Measurements from ENCODE around the gene ROR2.

Gene ROR2

DNA sequence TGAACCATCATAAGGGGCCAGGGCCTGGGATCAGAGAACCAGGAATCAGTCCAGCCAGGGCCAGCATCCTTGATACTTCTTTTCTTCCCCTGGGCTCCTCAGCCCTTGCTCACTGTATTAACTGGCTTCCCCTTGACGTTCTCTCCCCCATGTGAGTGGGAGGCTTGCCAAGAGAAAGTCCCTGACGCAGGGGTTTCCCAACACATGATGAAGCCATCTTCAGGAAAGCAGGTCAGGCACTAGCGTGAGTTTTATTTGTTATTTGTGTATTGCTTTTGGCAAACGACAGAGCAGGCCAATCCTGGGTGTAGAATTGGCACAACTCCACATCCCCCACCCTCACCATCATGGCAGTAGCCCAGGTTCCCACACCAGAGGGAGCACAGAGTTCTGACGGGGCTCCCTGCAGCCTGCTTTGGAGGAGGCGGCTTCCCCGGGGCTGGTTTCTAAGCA is 360.9 kb downstream of the ROR2 start:
- no peak for DNase-seq (ENCODE audit: low read depth in 3 of 3, low spot score in 1 of 3)

DNA sequence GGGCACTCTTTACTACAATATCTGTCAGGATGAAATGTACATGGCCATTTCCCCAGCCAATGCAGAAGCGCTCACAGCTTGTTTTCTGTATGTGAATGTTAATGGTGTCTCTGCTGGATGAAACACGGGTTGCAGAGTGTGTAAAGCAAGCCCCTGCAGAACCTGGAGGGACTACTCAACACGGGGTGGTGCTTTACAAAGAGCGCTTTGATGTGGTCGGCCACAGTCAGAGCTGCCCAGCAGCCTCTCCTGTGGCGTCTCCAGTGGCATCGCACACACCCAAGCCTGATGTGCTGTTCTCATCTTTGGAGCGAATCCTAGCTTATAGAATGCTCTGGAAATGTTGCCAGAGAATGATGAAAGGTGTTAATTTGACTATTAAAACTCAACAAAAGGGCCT is 363.7 kb downstream of the ROR2 start:
- no peak for DNase-seq (ENCODE audit: low read depth in 3 of 3, low spot score in 1 of 3)

- DNase-seq (ENCODE audit: low read depth in 3 of 3, low spot score in 1 of 3), result no peak
Observed at GRCh38 chr9:91583966-91584365, 366.1 kb downstream of the ROR2 start.

GRCh38 chr9:91583161-91583875 is 366.7 kb downstream of the ROR2 start:
- DNase-seq (ENCODE audit: low read depth in 3 of 3, low spot score in 1 of 3), result no peak

- no peak for DNase-seq (ENCODE audit: low read depth in 3 of 3, low spot score in 1 of 3)
Observed at GRCh38 chr9:91582181-91582580, 367.8 kb downstream of the ROR2 start.

DNA sequence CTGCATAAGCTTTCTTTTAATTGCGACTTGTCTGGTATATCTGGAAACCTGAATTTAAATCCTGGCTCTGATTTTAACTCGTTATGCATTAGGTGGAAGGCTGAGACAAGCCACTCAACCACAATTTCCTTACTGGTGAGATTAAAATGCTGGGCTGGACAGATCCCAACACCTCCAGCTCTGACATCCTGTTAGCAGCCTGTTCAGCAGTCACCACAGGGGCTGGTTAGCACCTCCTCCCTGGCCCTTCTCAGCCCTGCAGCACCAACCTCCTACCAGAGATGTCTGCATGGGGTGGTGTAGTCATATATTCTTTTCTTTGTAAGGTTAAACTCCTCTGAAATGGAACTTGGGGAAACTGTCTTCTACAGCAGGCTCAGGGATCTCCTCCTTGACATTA is 369.9 kb downstream of the ROR2 start:
- DNase-seq (ENCODE audit: low read depth in 3 of 3, low spot score in 1 of 3), result no peak

GRCh38 chr9:91578911-91579310 is 371.1 kb downstream of the ROR2 start:
- DNase-seq (ENCODE audit: low read depth in 3 of 3, low spot score in 1 of 3), result no peak

DNA sequence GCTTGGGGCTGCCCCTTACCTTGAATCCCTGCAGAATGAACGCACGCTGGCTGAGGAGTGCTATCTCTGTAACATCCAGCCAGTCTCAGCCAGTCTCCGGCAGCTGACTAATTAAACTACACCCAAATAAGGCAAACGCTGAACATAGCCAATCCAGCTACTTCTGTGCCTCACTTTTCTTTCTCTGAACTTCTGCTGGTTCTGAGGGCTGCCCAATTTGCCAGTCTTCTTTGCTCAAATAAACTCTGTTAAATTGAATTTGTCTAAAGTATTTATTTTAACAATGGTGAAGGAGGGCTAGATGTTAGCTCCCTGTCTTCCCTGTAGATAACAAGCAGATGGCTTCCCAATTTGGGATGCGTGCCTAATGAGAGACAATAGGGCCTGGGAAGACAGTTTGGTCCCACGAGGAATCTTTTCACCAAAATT is 372.4 kb downstream of the ROR2 start:
- no peak for DNase-seq (ENCODE audit: low read depth in 3 of 3, low spot score in 1 of 3)

DNA sequence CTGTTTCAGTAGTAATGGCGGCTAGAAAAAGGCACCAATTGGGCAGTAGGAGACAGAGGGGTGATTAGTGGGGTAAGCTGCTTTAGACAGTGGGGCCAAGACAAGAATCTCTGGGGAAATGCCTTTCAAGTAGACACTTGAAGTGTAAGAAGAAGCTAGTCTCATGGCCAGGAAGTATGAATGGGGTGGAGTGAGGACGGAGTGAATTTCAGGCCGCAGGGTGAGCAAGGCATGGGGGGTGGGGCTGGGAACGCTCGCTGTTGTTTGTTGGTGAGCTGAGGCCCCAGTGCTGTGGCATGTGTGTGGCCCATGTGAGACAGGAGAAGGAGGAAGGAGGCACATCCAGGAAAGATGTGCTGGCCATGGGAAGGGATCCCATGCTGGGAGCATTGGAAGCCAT is 377.2 kb downstream of the ROR2 start:
- no peak for DNase-seq (ENCODE audit: low read depth in 3 of 3, low spot score in 1 of 3)

DNA sequence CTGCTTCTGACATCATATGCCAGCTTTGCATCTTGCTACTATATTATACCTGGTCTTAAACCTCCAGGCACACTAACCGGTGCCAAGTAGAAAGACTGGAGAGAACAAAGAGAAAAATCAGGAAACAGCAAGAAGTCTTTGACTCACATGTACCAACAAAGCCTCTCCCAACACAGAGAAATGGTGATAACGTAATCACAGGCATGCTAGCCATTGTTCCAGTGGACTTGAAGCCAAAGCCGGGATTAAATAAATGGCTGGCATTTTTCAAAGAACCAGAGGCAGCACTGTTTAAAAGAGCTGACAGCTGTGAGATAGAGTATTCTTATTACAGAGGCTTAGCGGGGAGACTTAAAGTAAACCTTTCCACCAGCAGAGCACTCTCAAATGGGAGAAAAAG is 378.0 kb downstream of the ROR2 start:
- DNase-seq (ENCODE audit: low read depth in 3 of 3, low spot score in 1 of 3), result no peak

DNA sequence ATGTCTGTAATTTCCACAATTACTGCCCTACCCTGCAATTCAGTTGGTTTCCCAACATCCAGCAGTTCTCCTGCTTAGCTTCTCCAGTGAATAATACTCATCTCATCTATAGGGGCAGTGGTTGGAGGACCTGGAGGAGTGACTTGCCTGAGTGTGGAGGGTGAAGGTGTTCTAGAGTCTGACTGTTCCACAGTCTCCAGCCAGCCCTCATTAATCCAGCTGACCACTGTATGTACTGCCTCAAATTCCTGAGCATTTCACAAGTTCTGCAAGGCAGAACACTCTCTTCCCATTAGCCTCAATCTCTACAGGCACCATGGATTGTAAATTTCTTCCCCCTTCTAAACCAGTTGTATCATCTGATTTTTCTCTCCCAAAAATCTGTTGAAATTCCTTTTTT is 379.0 kb downstream of the ROR2 start:
- no peak for DNase-seq (ENCODE audit: low read depth in 3 of 3, low spot score in 1 of 3)

GRCh38 chr9:91567642-91568274 is 382.3 kb downstream of the ROR2 start:
- no peak for DNase-seq (ENCODE audit: low read depth in 3 of 3, low spot score in 1 of 3)

- no peak for DNase-seq (ENCODE audit: low read depth in 3 of 3, low spot score in 1 of 3)
Observed at GRCh38 chr9:91564081-91564670, 385.9 kb downstream of the ROR2 start.

GRCh38 chr9:91562416-91562815 is 387.6 kb downstream of the ROR2 start:
- no peak for DNase-seq (ENCODE audit: low read depth in 3 of 3, low spot score in 1 of 3)

- no peak for DNase-seq (ENCODE audit: low read depth in 3 of 3, low spot score in 1 of 3)
Observed at GRCh38 chr9:91560301-91560700, 389.7 kb downstream of the ROR2 start.

- no peak for DNase-seq (ENCODE audit: low read depth in 3 of 3, low spot score in 1 of 3)
Observed at GRCh38 chr9:91558879-91559278, 391.1 kb downstream of the ROR2 start.

DNA sequence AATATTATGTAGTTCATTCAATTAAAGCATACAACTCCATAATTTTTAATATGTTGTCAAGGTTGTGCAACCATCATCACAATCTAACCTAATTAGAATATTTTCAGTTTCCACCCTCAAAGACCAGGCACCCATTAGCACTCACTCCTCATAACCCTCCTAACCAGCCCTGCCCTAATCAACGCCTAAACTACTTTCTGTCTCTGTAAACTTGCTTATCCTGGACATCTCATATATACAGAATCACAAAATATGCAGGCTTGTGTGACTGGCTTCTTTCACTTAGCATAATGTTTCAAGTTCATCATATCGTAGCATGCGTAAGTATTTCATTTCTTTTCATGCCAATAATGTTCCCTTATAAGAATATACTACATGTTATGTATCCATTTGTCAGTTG is 391.6 kb downstream of the ROR2 start:
- no peak for DNase-seq (ENCODE audit: low read depth in 3 of 3, low spot score in 1 of 3)

- DNase-seq (ENCODE audit: low read depth in 3 of 3, low spot score in 1 of 3), result no peak
Observed at GRCh38 chr9:91557327-91557726, 392.7 kb downstream of the ROR2 start.

DNA sequence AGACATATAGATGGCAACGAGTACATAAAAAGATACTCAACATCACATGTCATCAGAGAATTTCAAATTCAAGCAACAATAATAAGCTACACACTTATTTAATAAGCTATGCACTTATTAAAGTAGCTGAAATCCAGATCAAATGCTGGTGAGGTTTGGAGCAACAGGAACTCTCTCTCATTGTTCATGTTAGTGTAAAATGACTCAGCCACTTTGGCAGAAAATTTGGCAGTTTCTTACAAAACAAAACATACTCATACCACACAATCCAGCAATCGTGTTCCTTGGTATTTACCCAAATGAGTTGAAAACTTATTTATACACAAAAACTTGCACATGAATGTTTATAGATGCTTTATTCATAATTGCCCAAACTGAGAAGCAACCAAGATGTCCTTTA is 394.9 kb downstream of the ROR2 start:
- DNase-seq (ENCODE audit: low read depth in 3 of 3, low spot score in 1 of 3), result no peak

GRCh38 chr9:91549177-91549576 is 400.9 kb downstream of the ROR2 start:
- DNase-seq (ENCODE audit: low read depth in 3 of 3, low spot score in 1 of 3), result no peak

- DNase-seq (ENCODE audit: low read depth in 3 of 3, low spot score in 1 of 3), result no peak
Observed at GRCh38 chr9:91547081-91547480, 402.9 kb downstream of the ROR2 start.

GRCh38 chr9:91546574-91546973 is 403.5 kb downstream of the ROR2 start:
- no peak for DNase-seq (ENCODE audit: low read depth in 3 of 3, low spot score in 1 of 3)

- no peak for DNase-seq (ENCODE audit: low read depth in 3 of 3, low spot score in 1 of 3)
Observed at GRCh38 chr9:91541734-91542133, 408.3 kb downstream of the ROR2 start.

Data from stimulated activated CD4-positive, alpha-beta T cell treated with anti-CD3 and anti-CD28 coated beads, TNF-alpha, amount 100 ng/mL, for 1 hour (primary cell).